Spleen (tissue), 13 donors: ENCODE data around the gene POF1B. TPM values are rescaled to one million over a fixed set of nuclear protein-coding genes. Genes with fewer than 3 reads are reported as not detected.

Experiments
- DNase-seq: peaks from one replicate; pipeline ENCODE4 v3.0.0-alpha.2; 2020
- H3K27ac ChIP-seq, 8 donors: fragments of 200-600 bp; sonication (generic) in 7 of 8; 1 replicate in 4 of 8; 2 replicates in 4 of 8; pipeline versions ENCODE4 v1.5.0 to v1.8.0; 2016 to 2021; ENCODE audit warnings: inconsistent platforms in 4 of 8, mild to moderate bottlenecking in 4 of 8, moderate library complexity in 1 of 8
- H3K27me3 ChIP-seq, 7 donors: fragments of 200-600 bp; sonication (generic) in 6 of 7; replicated peaks in 1 of 7; 1 replicate in 4 of 7; 2 replicates in 3 of 7; pipeline versions ENCODE4 v1.5.0 to v1.8.0; 2016 to 2021; ENCODE audit warnings: inconsistent platforms in 3 of 7, mild to moderate bottlenecking in 1 of 7
- H3K36me3 ChIP-seq, 6 donors: fragments of 200-600 bp; sonication (generic) in 5 of 6; 1 replicate in 4 of 6; 2 replicates in 2 of 6; pipeline versions ENCODE4 v1.5.0 to v1.8.0; 2016 to 2021; ENCODE audit warnings: inconsistent platforms in 2 of 6
- H3K4me1 ChIP-seq, 6 donors: fragments of 200-600 bp; sonication (generic) in 5 of 6; 1 replicate in 3 of 6; 2 replicates in 3 of 6; pipeline versions ENCODE4 v1.5.0 to v1.8.0; 2016 to 2021; ENCODE audit warnings: inconsistent platforms in 3 of 6
- H3K4me3 ChIP-seq, 8 donors: fragments of 200-600 bp; sonication (generic) in 7 of 8; 1 replicate in 4 of 8; 2 replicates in 4 of 8; pipeline versions ENCODE4 v1.5.0 to v1.8.0; 2016 to 2021; ENCODE audit warnings: inconsistent platforms in 4 of 8, mild to moderate bottlenecking in 4 of 8, moderate library complexity in 2 of 8
- H3K9me3 ChIP-seq, 8 donors: fragments of 200-600 bp; sonication (generic) in 7 of 8; 1 replicate in 4 of 8; 2 replicates in 4 of 8; pipeline versions ENCODE4 v1.5.0 to v1.8.0; 2016 to 2021; ENCODE audit warnings: inconsistent platforms in 4 of 8
- POLR2A ChIP-seq, 3 donors: fragments of 450-650 bp; IDR thresholded peaks; one replicate each; pipeline ENCODE4 v1.5.1; 2017; ENCODE audit warnings: antibody characterized with exemption in 3 of 3, mild to moderate bottlenecking in 1 of 3
- POLR2AphosphoS5 ChIP-seq, 3 donors: sonication (generic); formaldehyde crosslinking; IDR thresholded peaks; one replicate each; pipeline ENCODE4 v1.5.1; 2017; ENCODE audit warnings: antibody characterized with exemption in 3 of 3
- WGBS, 5 donors: extraction: QIAGEN DNeasy Blood & Tissue Kit in 3 of 5; methylation state at CpG; one replicate each; pipeline versions ENCODE4 v1.1.5 to v1.1.7; 2013 to 2018; 5-methylcytosine and 5-hydroxymethylcytosine counted together
- intact Hi-C: fragments of 100-400 bp; cut with DNase I; formaldehyde crosslinking; loops from one replicate; pipeline ENCODE4 v1.15.0; 2023; ENCODE audit warnings: low total_unique reads
- long read RNA-seq, 2 donors: transcript quantifications; one replicate each; lab custom pipeline, GENCODE V29; 2026
- polyA plus RNA-seq, 3 donors: library from polyadenylated mRNA; stranded (reverse); fragments of 200-250 nt; gene quantifications; one replicate each; pipeline ENCODE4 v1.2.1, GENCODE V29; 2013
- total RNA-seq, 7 donors: library from RNA; depleted of rRNA in 3 of 7; stranded (reverse); fragments of >200 nt in 3 of 7; fragmentation: NEBNext Ultra II Directional in 4 of 7; extraction: Animal tissue kit (Norgen Biotek cat#: 25700) in 4 of 7; gene quantifications; one replicate each; pipeline versions ENCODE4 v1.1.0 to v1.2.1, GENCODE V29; 2016 to 2021
- TF ChIP-seq, protein P1 (sequence below), 11 experiments: fragments of 200-600 bp in 7 of 11; fragments of 450-650 bp in 4 of 11; sonication (generic) in 4 of 11; IDR thresholded peaks in 8 of 11; conservative IDR thresholded peaks in 3 of 11; 1 replicate in 7 of 11; 2 replicates in 4 of 11; pipeline versions ENCODE4 v1.4.0 to v1.8.0; 2016 to 2021; ENCODE audit warnings: antibody characterized with exemption in 11 of 11, inconsistent platforms in 4 of 11, mild to moderate bottlenecking in 1 of 11
- donor health status: healthy with polysubstance abuse.
- donor health status: DM: no; HTN: no; CAD: no; lungs with moderate emphysema.
- donor health status: DM: no; HTN: no; CAD: no.
- donor health status: Bipolar disorder and iron deficiency.
- donor health status: healthy.
- donor health status: DM: no; HTN: no; CAD: no.
- donor health status: DM: yes; HTN: yes; CAD: no.

Gene POF1B, protein sequence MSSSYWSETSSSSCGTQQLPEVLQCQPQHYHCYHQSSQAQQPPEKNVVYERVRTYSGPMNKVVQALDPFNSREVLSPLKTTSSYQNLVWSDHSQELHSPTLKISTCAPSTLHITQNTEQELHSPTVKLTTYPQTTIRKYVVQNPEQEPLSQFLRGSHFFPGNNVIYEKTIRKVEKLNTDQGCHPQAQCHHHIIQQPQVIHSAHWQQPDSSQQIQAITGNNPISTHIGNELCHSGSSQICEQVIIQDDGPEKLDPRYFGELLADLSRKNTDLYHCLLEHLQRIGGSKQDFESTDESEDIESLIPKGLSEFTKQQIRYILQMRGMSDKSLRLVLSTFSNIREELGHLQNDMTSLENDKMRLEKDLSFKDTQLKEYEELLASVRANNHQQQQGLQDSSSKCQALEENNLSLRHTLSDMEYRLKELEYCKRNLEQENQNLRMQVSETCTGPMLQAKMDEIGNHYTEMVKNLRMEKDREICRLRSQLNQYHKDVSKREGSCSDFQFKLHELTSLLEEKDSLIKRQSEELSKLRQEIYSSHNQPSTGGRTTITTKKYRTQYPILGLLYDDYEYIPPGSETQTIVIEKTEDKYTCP
- total RNA-seq (1 to 10 TPM; 2.8 to 9.6 (median 6.1) TPM), polyA plus RNA-seq (1 to 10 TPM in 1 of 3 donors, under 1 TPM in 2; 0.09 to 2.6 (median 0.52) TPM)
- long read RNA-seq, donor 1, result 0 reads
- long read RNA-seq, donor 2, result 0 reads

DNA sequence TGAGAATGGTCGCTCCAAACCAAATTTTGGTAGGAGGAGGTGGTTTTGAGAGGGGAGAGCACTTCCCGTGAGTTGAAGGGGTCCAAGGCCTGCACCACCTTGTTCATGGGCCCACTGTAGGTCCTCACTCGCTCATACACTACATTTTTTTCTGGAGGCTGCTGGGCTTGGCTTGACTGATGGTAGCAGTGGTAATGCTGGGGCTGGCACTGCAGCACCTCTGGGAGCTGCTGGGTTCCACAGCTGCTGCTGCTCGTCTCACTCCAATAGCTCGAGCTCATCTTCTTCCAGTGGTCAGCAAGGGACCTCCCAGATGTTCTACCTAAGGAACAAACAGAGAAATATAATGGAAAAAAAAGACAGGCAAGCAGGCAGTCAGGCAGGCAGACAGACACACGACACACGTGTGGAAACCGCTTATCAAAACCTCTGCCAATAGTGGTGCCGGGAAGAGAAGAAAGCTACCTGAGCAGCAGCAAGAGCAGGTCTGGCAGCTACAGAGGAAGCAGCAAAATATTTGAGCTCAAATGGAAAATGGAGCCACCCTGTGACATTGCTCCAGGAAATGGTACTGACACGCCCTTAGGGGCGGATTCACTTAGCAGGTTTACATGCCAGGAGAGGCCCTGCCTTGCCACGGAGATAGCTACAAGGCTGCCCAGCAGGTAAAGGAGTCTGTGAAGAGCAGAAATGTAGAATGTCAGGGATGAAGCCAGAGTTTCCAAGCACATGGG, at the start of gene POF1B:
TSS of gene POF1B (minus strand) at position 492 of the 734 bp plus-strand sequence. CDS start at position 281, 211 bp downstream.
- Histone ChIP-seq H3K36me3 (no peaks in the 10 kb centered on the region), H3K4me1 (no peaks in the 10 kb centered on the region), H3K9me3 (no peaks in the 10 kb centered on the region), H3K4me3 (peak within 1 kb of the TSS in 3 of 8 donors; percentile 18 to 48 (median 23)), H3K27ac (peak within 1 kb of the TSS in 4 of 8 donors; percentile 18 to 58 (median 52)), H3K27me3 (no peaks in the 10 kb centered on the region)
- intact Hi-C loops, result no loop called here
- 46 to 75% (median 64%) methylated on average over 10 to 12 of the region's 12 CpGs for WGBS, 5 donors
- TF ChIP-seq, protein P1, sequence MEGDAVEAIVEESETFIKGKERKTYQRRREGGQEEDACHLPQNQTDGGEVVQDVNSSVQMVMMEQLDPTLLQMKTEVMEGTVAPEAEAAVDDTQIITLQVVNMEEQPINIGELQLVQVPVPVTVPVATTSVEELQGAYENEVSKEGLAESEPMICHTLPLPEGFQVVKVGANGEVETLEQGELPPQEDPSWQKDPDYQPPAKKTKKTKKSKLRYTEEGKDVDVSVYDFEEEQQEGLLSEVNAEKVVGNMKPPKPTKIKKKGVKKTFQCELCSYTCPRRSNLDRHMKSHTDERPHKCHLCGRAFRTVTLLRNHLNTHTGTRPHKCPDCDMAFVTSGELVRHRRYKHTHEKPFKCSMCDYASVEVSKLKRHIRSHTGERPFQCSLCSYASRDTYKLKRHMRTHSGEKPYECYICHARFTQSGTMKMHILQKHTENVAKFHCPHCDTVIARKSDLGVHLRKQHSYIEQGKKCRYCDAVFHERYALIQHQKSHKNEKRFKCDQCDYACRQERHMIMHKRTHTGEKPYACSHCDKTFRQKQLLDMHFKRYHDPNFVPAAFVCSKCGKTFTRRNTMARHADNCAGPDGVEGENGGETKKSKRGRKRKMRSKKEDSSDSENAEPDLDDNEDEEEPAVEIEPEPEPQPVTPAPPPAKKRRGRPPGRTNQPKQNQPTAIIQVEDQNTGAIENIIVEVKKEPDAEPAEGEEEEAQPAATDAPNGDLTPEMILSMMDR (IDR thresholded peaks at IDR 0.05 in 8 of 11, conservative IDR thresholded peaks at IDR 0.05 in 3 of 11), result no peak
- peak in 2 of 3 donors; percentile 36 to 58 for TF ChIP-seq POLR2AphosphoS5 (IDR thresholded peaks at IDR 0.05)
- TF ChIP-seq POLR2A (IDR thresholded peaks at IDR 0.05), result no peak
- DNase-seq, result no peak

DNA sequence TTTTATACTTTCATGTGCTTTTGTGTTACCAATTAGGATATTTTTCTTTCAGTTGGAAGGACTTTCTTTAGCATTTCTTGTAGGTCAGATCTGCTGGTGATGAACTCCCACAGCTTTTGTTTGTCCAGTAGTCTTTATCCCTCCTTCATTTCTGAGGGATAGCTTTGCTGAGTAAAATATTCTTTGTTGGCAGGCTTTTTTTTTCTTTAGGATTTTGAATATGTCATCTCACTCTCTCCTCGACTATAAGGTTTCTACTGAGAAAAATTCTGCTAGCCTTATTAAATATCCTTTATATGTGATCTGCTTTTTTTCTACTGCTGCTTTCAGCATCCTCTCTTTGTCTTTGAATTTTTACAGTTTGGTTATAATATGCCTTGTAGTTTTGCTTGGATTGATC, 49.6 kb upstream of the POF1B start:
- intact Hi-C loops, result no loop called here
- H3K9me3 ChIP-seq, result peaks cover 0 to 12% (median 7%) of the 10 kb centered on the region in 8 donors
- peaks cover 0 to 3% (median 0%) of the 10 kb centered on the region in 7 donors for H3K27me3 ChIP-seq
- H3K27ac ChIP-seq, result no peak overlapping the region
- H3K4me3 ChIP-seq, result no peak overlapping the region
- H3K36me3 ChIP-seq, result no peaks in the 10 kb centered on the region
- DNase-seq, result no peak
- 60 to 86% (median 70%) methylated on average over 1 of the region's 1 CpG for WGBS, 5 donors
- TF ChIP-seq, protein P1 (IDR thresholded peaks at IDR 0.05 in 8 of 11, conservative IDR thresholded peaks at IDR 0.05 in 3 of 11), result no peak
- no peak for TF ChIP-seq POLR2A (IDR thresholded peaks at IDR 0.05)
- no peak for TF ChIP-seq POLR2AphosphoS5 (IDR thresholded peaks at IDR 0.05)
- no peaks in the 10 kb centered on the region for H3K4me1 ChIP-seq

DNA sequence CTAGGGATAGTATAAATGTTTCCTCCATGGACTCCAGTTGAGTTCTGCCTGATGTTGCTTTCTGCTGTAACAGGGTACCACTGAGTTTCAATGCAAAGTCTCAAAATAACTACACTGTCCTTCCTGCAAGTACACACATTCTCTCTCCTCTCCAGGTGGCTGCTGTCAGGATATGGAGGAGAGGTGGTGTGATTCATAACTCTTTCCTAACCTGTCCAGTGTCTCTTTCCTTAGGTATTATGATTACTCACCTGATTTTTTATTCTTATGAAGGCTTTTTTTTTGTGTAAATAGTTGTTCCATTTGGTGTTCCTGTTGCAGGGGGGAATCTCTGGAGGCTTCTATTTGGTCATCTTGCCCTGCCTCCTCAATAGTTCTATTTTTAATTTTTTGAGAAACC, 39.8 kb upstream of the POF1B start:
- intact Hi-C loops, result no loop called here
- Histone ChIP-seq H3K9me3 (peaks cover 0 to 2% (median 0%) of the 10 kb centered on the region in 8 donors), H3K4me3 (no peak overlapping the region)

More for the DNA sequence above, 39.8 kb upstream of the POF1B start:
- Histone ChIP-seq H3K36me3 (no peaks in the 10 kb centered on the region), H3K27ac (no peak overlapping the region), H3K27me3 (no peaks in the 10 kb centered on the region), H3K4me1 (no peaks in the 10 kb centered on the region)
- TF ChIP-seq POLR2A (IDR thresholded peaks at IDR 0.05) (no peak), POLR2AphosphoS5 (IDR thresholded peaks at IDR 0.05) (no peak)
- TF ChIP-seq, protein P1 (IDR thresholded peaks at IDR 0.05 in 8 of 11, conservative IDR thresholded peaks at IDR 0.05 in 3 of 11), result no peak
- no peak for DNase-seq
